NB4 (cell line): Measurements from ENCODE around the gene EEF1A2.

Experiments
- DNase-seq: peaks from one replicate; pipeline ENCODE4 v3.0.0; 2010; ENCODE audit warnings: low read depth
- H3K4me3 ChIP-seq: one replicate; pipeline ENCODE4 v1.5.1; 2011; ENCODE audit warnings: mild to moderate bottlenecking, low read depth, low read length, moderate library complexity
- CTCF ChIP-seq: IDR thresholded peaks from one replicate; pipeline ENCODE4 v1.5.1; 2012; ENCODE audit warnings: low read depth, low read length
- MAX ChIP-seq: IDR thresholded peaks from 2 replicates; pipeline ENCODE4 v1.6.1; 2011; ENCODE audit warnings: low read depth, low read length
- MYC ChIP-seq: IDR thresholded peaks from 2 replicates; pipeline ENCODE4 v1.6.1; 2011; ENCODE audit warnings: low read depth, low read length
- POLR2A ChIP-seq: IDR thresholded peaks from 2 replicates; pipeline ENCODE4 v1.6.1; 2011; ENCODE audit warnings: mild to moderate bottlenecking; ENCODE audit not compliant: insufficient read length; ENCODE audit errors: extremely low read depth

The EEF1A2 gene

GRCh38 chr20:63488315-63489251 lies 10.3 kb downstream of the EEF1A2 start:
- no peak for DNase-seq
- no peak overlapping the region for H3K4me3 ChIP-seq
- TF ChIP-seq MYC (no peak), MAX (no peak), POLR2A (no peak), CTCF (no peak)

- no peak for DNase-seq
- TF ChIP-seq POLR2A (no peak), CTCF (no peak), MAX (no peak), MYC (no peak)
- no peak overlapping the region for H3K4me3 ChIP-seq
Observed at GRCh38 chr20:63487781-63488241, 11.1 kb downstream of the EEF1A2 start.

- H3K4me3 ChIP-seq, result no peak overlapping the region
- no peak for DNase-seq
- TF ChIP-seq CTCF (no peak), POLR2A (no peak), MAX (no peak), MYC (no peak)
Observed at GRCh38 chr20:63487116-63487764, 11.6 kb downstream of the EEF1A2 start.

GRCh38 chr20:63486300-63486855 lies 12.5 kb downstream of the EEF1A2 start:
- no peak for DNase-seq
- no peak overlapping the region for H3K4me3 ChIP-seq
- no peak for TF ChIP-seq MYC
- TF ChIP-seq POLR2A, result no peak
- TF ChIP-seq MAX, result no peak
- no peak for TF ChIP-seq CTCF

- no peak for TF ChIP-seq MYC
- no peak for TF ChIP-seq POLR2A
- TF ChIP-seq CTCF, result no peak
- no peak for TF ChIP-seq MAX
- H3K4me3 ChIP-seq, result no peak overlapping the region
- no peak for DNase-seq
Observed at GRCh38 chr20:63484651-63485403, 14.1 kb downstream of the EEF1A2 start.
